ENCODE data around the gene KCND2. TPM values are rescaled to one million over a fixed set of nuclear protein-coding genes. Genes with fewer than 3 reads are reported as not detected.
A peak's percentile ranks its signal among the peaks of the same experiment; 100 is the strongest.

Gene KCND2
- total RNA-seq, 1 donor from 2014 or later: 0.30 TPM

GRCh38 chr7:120332433-120332832 lies 59.5 kb downstream of the KCND2 start:
- Mint-ChIP-seq H3K9me3 (ENCODE audit: low read depth) (no peaks in the 10 kb centered on the region), H3K4me3 (ENCODE audit: unreplicated experiment) (no peak overlapping the region), H3K27ac (ENCODE audit: unreplicated experiment) (no peak overlapping the region), H3K36me3 (ENCODE audit: low read depth) (no peaks in the 10 kb centered on the region), H3K27me3 (ENCODE audit: low read depth) (no peaks in the 10 kb centered on the region), H3K4me1 (ENCODE audit: low read depth) (no peaks in the 10 kb centered on the region)
- no peak for TF ChIP-seq CTCF (IDR thresholded peaks at IDR 0.05)
- no peak for DNase-seq (ENCODE audit: low spot score)

- DNase-seq (ENCODE audit: low spot score): no peak
- Mint-ChIP-seq H3K4me3 (ENCODE audit: unreplicated experiment) (no peak overlapping the region), H3K9me3 (ENCODE audit: low read depth) (no peaks in the 10 kb centered on the region), H3K27me3 (ENCODE audit: low read depth) (no peaks in the 10 kb centered on the region), H3K27ac (ENCODE audit: unreplicated experiment) (no peak overlapping the region), H3K4me1 (ENCODE audit: low read depth) (peaks cover 4% of the 10 kb centered on the region), H3K36me3 (ENCODE audit: low read depth) (no peaks in the 10 kb centered on the region)
- no peak for TF ChIP-seq CTCF (IDR thresholded peaks at IDR 0.05)
Observed at GRCh38 chr7:120334475-120334874, 61.5 kb downstream of the KCND2 start.

- TF ChIP-seq CTCF (IDR thresholded peaks at IDR 0.05): peak; percentile 79
- H3K27ac Mint-ChIP-seq (ENCODE audit: unreplicated experiment): no peak overlapping the region
- no peaks in the 10 kb centered on the region for H3K9me3 Mint-ChIP-seq (ENCODE audit: low read depth)
- no peak for DNase-seq (ENCODE audit: low spot score)
- no peak overlapping the region for H3K4me3 Mint-ChIP-seq (ENCODE audit: unreplicated experiment)
- peaks cover 4% of the 10 kb centered on the region for H3K4me1 Mint-ChIP-seq (ENCODE audit: low read depth)
- no peaks in the 10 kb centered on the region for H3K27me3 Mint-ChIP-seq (ENCODE audit: low read depth)
- no peaks in the 10 kb centered on the region for H3K36me3 Mint-ChIP-seq (ENCODE audit: low read depth)
Observed at GRCh38 chr7:120337308-120337907, 64.4 kb downstream of the KCND2 start.

- H3K9me3 Mint-ChIP-seq (ENCODE audit: low read depth): peaks cover 3% of the 10 kb centered on the region
- DNase-seq (ENCODE audit: low spot score): no peak
- H3K36me3 Mint-ChIP-seq (ENCODE audit: low read depth): no peaks in the 10 kb centered on the region
- H3K27me3 Mint-ChIP-seq (ENCODE audit: low read depth): no peaks in the 10 kb centered on the region
- H3K4me3 Mint-ChIP-seq (ENCODE audit: unreplicated experiment): no peak overlapping the region
- peaks cover 10% of the 10 kb centered on the region for H3K4me1 Mint-ChIP-seq (ENCODE audit: low read depth)
- no peak overlapping the region for H3K27ac Mint-ChIP-seq (ENCODE audit: unreplicated experiment)
- TF ChIP-seq CTCF (IDR thresholded peaks at IDR 0.05): no peak
Observed at GRCh38 chr7:120344276-120344675, 71.3 kb downstream of the KCND2 start.

- H3K27me3 Mint-ChIP-seq (ENCODE audit: low read depth): no peaks in the 10 kb centered on the region
- DNase-seq (ENCODE audit: low spot score): no peak
Observed at GRCh38 chr7:120353171-120353570, 80.2 kb downstream of the KCND2 start.

More at GRCh38 chr7:120353171-120353570, 80.2 kb downstream of the KCND2 start:
- Mint-ChIP-seq H3K36me3 (ENCODE audit: low read depth) (no peaks in the 10 kb centered on the region), H3K4me1 (ENCODE audit: low read depth) (no peaks in the 10 kb centered on the region), H3K27ac (ENCODE audit: unreplicated experiment) (no peak overlapping the region), H3K9me3 (ENCODE audit: low read depth) (no peaks in the 10 kb centered on the region), H3K4me3 (ENCODE audit: unreplicated experiment) (no peak overlapping the region)
- TF ChIP-seq CTCF (IDR thresholded peaks at IDR 0.05): no peak

All from chondrocyte (in vitro differentiated cells).